Measurements from ENCODE around the gene RUNDC3A.
"Not testable (repeated sequence)": the region's sequence is repeated elsewhere in the genome, so short reads cannot be mapped to it uniquely, and the experiment has no call there.

Gene RUNDC3A

GRCh38 chr17:44343510-44344209 lies 35.3 kb downstream of the RUNDC3A start:
- DNase-seq (ENCODE audit: low read depth, low spot score), result no peak

DNA sequence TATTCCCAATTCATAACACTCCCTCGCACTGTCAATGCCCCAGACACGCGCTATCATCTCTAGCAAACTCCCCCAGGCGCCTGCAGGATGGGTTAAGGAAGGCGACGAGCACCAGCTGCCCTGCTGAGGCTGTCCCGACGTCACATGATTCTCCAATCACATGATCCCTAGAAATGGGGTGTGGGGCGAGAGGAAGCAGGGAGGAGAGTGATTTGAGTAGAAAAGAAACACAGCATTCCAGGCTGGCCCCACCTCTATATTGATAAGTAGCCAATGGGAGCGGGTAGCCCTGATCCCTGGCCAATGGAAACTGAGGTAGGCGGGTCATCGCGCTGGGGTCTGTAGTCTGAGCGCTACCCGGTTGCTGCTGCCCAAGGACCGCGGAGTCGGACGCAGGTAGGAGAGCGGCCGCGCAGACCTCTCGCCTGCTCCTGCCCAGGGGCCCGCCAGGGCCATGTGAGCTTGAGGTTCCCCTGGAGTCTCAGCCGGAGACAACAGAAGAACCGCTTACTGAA lies 36.6 kb downstream of the RUNDC3A start, which contains the start of gene GRN:
TSS of gene GRN (plus strand) at position 364 of the 515 bp plus-strand sequence. CDS start 3,863 bp downstream, outside the sequence.
- peak; percentile 66 for DNase-seq (ENCODE audit: low read depth, low spot score)

- DNase-seq (ENCODE audit: low read depth, low spot score), result peak; percentile 25
Measured at GRCh38 chr17:44345454-44346026, 37.1 kb downstream of the RUNDC3A start.

DNA sequence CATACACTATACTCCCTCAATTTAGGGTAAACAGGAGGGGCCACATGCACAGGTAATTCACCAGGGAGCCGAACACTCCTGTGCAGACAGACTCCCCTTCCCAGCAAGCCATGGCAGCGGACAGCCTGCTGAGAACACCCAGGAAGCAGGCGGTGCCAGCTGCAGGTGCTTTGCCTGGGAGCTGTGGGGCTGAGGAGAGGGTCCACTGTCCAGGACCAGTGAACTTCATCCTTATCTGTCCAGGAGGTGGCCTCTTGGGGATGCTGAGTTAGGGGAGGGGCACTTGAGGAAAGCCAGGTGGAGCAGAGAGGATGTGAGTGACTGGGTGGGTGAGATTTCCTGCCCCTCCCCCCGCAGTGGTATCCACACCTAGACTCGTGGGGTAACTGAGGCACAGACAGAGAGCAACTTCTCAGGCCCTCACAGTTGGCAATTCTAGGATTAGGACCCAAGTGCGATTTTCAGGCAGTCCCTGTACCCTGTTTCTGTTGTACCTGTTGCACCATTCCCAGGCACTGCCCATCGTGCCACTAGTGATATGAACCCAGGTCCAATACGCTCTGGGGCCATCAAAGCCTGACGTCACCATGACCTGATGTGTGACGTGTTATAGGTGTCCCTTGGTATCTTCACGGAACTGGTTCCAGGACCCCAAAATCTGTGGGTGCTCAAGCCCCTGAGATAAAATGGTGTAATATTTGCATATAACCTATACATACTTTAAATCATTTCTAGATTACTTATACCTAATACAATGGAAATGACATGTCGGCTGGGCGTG lies 37.9 kb downstream of the RUNDC3A start:
- DNase-seq (ENCODE audit: low read depth, low spot score), result no peak

GRCh38 chr17:44347206-44348055 lies 39.0 kb downstream of the RUNDC3A start:
- not testable (repeated sequence) for DNase-seq (ENCODE audit: low read depth, low spot score)

DNA sequence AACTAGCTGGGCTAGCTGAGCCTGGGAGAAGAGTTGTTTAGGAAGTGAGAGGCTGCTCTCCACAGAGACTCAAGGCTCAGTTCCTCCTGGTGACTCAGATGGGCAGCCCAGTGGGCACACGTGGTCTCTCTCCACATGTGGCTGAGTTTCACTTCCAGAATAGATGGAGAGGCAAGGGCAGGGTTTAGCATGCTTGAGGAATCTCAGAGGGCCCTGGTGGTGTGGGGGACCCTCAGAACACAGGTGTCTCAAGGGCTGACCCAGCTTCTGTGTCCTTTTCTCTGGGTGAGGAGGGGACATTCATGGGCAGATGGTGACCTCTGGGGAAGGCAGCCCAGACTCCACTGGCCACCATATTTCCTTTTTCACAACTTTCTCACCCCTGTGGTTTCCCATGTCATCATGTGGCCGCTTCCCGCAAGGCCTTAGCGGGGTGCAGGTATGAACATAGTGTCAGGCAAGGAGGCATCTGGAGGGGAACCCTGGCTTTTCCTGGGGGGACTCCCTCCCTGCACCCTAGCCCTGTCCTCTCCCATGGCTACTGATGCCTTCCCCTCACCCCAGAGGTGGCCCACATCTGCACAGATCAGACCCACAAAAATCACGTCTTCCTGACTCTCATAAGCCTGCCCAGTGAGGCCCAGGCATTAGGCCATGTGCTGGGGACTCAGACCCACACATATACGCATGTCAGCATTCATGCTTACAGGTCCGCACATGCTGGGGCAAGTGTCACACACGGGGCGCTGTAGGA lies 40.0 kb downstream of the RUNDC3A start:
- DNase-seq (ENCODE audit: low read depth, low spot score), result no peak

- no peak for DNase-seq (ENCODE audit: low read depth, low spot score)
Measured at GRCh38 chr17:44348988-44349364, 40.6 kb downstream of the RUNDC3A start.

GRCh38 chr17:44349553-44350070 lies 41.2 kb downstream of the RUNDC3A start:
- no peak for DNase-seq (ENCODE audit: low read depth, low spot score)

DNA sequence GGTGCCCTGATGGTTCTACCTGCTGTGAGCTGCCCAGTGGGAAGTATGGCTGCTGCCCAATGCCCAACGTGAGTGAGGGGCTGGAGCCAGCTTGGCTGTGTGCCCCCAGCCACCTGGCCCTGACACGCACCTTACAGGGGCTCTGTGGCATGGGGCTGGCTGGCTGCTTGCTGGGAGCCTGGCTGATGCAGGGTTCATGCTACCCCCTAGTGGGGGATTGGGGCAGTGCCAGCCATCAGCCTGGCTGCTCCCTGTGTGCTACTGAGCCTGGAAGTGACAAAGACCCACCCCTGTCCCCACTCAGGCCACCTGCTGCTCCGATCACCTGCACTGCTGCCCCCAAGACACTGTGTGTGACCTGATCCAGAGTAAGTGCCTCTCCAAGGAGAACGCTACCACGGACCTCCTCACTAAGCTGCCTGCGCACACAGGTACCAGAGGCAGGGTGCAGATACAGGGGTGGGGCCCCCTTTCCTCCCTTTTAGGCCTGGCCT lies 42.4 kb downstream of the RUNDC3A start:
- DNase-seq (ENCODE audit: low read depth, low spot score), result peak; percentile 47

- no peak for DNase-seq (ENCODE audit: low read depth, low spot score)
Measured at GRCh38 chr17:44351464-44351863, 43.1 kb downstream of the RUNDC3A start.

DNA sequence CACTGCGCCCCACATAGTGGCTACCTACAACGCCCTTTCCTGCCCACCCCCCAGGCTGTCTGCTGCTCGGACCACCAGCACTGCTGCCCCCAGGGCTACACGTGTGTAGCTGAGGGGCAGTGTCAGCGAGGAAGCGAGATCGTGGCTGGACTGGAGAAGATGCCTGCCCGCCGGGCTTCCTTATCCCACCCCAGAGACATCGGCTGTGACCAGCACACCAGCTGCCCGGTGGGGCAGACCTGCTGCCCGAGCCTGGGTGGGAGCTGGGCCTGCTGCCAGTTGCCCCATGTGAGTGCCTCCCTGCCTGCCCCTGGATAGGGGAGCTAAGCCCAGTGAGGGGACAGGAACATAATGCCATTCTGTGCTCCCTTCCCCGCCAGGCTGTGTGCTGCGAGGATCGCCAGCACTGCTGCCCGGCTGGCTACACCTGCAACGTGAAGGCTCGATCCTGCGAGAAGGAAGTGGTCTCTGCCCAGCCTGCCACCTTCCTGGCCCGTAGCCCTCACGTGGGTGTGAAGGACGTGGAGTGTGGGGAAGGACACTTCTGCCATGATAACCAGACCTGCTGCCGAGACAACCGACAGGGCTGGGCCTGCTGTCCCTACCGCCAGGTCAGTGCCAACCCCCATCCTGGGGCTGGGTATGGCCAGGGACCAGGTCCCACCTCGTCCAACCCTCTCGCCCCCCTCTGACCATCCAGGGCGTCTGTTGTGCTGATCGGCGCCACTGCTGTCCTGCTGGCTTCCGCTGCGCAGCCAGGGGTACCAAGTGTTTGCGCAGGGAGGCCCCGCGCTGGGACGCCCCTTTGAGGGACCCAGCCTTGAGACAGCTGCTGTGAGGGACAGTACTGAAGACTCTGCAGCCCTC lies 43.8 kb downstream of the RUNDC3A start:
- DNase-seq (ENCODE audit: low read depth, low spot score), result no peak

DNA sequence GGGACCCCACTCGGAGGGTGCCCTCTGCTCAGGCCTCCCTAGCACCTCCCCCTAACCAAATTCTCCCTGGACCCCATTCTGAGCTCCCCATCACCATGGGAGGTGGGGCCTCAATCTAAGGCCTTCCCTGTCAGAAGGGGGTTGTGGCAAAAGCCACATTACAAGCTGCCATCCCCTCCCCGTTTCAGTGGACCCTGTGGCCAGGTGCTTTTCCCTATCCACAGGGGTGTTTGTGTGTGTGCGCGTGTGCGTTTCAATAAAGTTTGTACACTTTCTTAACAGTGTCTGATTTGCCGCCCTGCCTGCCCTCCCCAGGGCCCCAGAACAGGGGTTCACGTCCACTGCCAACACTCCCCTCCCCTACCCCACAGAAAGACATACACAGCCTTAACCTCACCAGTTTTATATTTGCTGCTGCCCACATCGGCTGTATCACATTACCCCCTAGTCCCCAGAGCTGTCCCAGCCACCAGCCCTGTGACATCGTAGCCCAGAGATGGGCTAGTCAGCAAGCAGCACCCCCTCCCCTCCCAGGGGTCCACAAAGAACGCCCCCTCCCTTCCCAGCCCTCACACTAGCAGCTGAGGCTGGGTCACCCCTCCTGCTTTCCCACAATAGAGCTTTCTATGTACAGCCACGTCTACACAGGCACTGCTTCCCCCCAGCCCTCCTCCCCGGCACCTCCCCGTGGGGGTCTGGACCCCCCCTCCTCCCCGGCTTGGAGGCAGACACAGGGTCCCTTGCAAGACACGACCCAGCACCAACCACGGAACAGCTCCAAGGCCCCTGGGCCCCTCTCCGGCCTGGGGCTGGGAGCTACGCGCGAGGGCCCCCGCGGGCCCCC lies 44.6 kb downstream of the RUNDC3A start:
- DNase-seq (ENCODE audit: low read depth, low spot score), result no peak

DNA sequence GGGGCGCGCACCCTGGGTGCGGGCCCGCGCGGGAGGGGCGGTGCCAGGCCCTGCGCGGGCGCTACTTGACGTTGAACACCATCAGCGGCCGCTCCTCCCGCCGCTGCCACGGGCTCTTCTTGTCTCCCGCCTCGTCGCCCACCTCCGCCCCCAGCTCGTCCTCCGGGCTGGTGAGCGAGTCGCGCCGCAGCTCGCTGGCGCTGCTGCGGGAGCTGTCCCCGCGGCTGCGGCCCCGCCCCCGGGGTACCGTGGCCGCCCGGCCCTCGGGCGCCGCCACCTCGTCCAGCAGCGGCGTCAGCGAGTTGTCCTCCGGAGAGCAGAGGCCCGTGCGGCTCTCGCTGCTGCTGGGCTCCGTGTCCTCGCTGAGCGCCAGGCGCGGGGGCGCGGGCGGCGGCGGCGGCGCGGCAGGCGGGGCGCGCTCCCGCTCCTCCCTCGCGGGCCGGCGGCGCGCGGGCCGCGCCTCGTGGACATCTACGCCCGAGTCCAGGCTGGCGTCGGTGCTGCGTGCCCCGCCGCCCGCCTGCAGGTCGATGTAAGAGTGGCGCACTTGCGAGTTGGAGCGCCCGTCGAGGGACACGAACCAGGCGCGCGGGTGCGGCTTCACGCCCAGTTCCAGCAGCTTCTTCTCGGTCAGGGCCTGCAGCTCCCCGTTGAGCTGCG lies 45.4 kb downstream of the RUNDC3A start:
- DNase-seq (ENCODE audit: low read depth, low spot score), result no peak

DNA sequence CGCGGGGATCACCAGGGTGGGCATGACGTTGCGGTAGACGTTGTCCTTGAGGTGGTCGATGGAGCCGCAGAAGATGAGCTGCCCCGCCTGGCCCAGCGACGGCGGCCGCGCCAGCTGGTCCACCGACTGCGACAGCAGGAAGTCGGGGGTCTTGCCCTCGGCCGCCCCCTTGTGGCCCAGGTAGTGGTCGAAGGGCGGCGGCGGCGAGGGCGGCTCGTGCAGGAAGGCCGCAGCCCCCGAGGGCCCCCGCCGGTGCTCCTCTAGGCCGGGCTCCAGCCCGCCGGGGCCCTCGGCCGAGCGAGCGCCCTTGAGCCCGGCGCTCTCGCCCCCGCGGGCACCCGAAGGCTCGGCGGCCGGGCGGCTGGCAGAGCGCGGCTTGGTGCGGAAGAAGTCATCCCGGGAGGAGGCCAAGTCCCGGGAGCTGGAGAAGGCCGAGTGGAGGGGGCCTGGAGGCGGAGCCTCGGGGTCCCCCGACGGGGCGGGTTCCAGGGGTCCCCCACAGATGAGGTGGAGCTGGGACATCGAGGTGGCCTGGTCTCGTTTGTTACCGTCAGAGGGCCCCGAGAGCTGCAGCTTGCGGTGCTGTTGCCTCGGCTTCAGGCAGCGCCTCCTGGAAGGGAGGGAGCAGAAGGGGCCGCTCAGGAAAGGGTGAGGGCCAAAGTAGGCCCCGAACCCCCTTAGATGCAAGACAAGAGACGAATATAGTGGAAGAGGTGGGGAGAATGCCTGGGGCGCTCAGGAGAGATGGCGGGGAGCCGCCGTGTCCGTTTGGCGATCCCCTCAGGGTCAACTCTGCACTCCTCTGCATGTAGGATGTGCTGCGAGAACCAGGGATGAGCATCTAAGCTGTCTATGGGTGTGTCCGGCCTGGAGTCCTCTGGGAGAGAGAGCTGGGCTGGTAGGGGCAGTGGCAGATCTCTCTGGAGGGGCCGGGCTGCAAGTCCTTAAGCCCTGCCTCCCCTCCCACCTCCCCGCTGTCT lies 46.5 kb downstream of the RUNDC3A start:
- DNase-seq (ENCODE audit: low read depth, low spot score), result no peak

GRCh38 chr17:44355642-44356099 lies 47.3 kb downstream of the RUNDC3A start:
- DNase-seq (ENCODE audit: low read depth, low spot score), result no peak

GRCh38 chr17:44356241-44356640 lies 47.8 kb downstream of the RUNDC3A start:
- DNase-seq (ENCODE audit: low read depth, low spot score), result no peak

DNA sequence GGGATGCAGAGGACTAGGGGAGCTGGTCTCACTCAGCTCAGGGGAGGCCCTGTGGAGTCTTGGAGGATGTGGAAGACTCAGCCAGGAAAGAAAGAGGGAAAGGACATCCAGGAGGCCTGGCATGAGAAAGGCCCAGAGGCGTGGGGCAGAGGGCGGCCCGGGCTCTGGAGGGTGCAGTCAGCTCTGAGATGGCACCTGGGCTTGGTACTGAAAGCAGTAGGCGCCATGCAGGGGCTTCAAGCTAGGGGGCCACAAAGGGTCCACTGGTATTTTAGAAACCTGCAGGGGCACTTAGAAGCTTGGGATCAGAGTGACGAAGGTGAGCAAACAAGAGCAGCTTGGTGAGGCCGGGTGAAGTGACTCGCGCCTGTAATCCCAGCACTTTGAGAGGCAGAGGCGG lies 49.7 kb downstream of the RUNDC3A start:
- DNase-seq (ENCODE audit: low read depth, low spot score), result no peak
